ENCODE measurements around the gene XYLT1.

XYLT1 gene

DNA sequence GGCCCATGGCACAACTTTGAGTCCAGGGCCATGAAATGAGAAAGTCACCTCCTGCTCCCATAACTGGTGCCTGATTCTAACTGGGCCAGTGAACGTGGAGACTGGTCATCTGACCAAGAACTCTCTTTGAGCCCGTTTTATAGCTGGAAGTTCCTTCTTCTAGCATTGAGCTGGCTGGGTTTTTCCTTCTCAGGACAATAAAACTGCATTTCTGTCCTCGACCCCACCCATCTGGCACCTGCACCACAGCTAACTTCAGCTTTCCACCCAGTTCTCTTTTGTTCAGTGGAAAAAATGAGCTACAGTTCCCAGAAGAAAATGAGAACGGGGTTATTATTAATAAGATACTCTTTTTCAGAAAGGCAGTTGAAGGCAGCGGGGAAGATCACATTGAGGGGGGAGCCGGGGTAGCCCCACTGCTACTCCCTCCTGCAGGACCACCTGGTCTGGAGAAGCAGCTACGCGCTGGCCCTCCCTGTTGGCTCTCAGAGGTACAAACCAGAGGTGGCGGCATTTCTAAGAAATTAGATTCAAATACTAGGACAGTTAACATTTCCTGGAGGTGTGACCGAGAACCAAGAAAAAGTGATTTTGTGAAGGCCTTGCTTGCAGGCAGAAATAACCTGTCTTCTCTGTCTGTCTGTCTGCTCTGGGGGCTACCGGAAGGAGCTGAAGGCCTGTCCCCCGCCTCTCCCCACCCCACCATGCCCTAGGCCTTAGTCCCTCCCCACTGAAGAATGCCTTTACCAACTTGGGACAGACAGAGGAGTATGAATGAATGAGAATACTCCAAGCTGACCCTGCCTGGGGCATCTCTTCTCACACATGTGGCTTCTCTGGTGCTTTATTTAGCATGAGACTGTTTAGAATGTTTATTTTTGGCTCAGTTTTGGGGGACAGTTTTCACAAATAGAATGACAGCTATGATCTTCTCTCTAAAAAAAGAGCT is 123.9 kb downstream of the XYLT1 start (continued):
- no peak for TF ChIP-seq REPIN1 (tag by site-specific recombination; IDR thresholded peaks at IDR 0.05; ENCODE audit: low read depth)
- TF ChIP-seq, protein P1, sequence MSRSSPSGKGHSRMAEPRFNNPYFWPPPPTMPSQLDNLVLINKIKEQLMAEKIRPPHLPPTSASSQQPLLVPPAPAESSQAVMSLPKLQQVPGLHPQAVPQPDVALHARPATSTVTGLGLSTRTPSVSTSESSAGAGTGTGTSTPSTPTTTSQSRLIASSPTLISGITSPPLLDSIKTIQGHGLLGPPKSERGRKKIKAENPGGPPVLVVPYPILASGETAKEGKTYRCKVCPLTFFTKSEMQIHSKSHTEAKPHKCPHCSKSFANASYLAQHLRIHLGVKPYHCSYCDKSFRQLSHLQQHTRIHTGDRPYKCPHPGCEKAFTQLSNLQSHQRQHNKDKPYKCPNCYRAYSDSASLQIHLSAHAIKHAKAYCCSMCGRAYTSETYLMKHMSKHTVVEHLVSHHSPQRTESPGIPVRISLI (tag by site-specific recombination; IDR thresholded peaks at IDR 0.05) = no peak
- no peak for TF ChIP-seq ZEB2 (tag by site-specific recombination; IDR thresholded peaks at IDR 0.05)
- TF ChIP-seq ZNF747 (tag by site-specific recombination; IDR thresholded peaks at IDR 0.05) = no peak
- no peak for TF ChIP-seq KLF9 (tag by site-specific recombination; IDR thresholded peaks at IDR 0.05; ENCODE audit: low read depth)
- TF ChIP-seq ZIC2 (tag by site-specific recombination; IDR thresholded peaks at IDR 0.05) = no peak
- TF ChIP-seq, protein P2, sequence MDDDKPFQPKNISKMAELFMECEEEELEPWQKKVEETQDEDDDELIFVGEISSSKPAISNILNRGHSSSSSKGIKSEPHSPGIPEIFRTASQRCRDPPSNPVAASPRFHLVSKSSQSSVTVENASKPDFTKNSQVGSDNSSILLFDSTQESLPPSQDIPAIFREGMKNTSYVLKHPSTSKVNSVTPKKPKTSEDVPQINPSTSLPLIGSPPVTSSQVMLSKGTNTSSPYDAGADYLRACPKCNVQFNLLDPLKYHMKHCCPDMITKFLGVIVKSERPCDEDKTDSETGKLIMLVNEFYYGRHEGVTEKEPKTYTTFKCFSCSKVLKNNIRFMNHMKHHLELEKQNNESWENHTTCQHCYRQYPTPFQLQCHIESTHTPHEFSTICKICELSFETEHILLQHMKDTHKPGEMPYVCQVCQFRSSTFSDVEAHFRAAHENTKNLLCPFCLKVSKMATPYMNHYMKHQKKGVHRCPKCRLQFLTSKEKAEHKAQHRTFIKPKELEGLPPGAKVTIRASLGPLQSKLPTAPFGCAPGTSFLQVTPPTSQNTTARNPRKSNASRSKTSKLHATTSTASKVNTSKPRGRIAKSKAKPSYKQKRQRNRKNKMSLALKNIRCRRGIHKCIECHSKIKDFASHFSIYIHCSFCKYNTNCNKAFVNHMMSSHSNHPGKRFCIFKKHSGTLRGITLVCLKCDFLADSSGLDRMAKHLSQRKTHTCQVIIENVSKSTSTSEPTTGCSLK (tag by site-specific recombination; IDR thresholded peaks at IDR 0.05) = no peak
- no peak for TF ChIP-seq ZNF335 (tag by site-specific recombination; conservative IDR thresholded peaks at IDR 0.05)

DNA sequence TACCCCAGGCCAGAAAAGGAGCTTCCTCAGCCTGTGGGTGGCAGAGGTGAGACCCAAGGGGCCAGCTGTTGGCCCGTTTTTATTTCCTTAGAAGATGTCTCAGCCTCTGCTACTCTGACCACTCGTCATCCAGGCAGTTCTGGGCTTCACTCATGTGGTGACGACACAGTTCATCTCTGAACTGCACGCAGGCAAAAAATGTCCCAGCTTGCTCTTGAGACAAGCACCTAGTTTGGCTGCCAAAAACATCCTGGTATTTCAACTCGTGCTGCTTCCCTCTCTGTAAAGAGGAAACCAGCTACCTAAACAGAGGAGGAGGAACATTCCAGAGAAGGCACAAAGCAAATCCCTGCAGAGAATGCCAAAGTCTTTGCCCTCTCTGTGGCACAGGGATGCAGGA is 125.7 kb downstream of the XYLT1 start:
- POLR2A ChIA-PET = no interaction called here
- Histone ChIP-seq H3K36me3 (ENCODE audit: control insufficient read depth in 2 of 2, insufficient read depth in 1 of 2, low read length in 2 of 2) (no peaks in the 10 kb centered on the region), H3K4me3 (ENCODE audit: low read depth, low read length) (no peak overlapping the region), H3K4me1 (ENCODE audit: control insufficient read depth, insufficient read depth, low read length) (no peaks in the 10 kb centered on the region), H3K9me3 (ENCODE audit: control insufficient read depth, insufficient read depth, low read depth, low read length) (no peaks in the 10 kb centered on the region), H3K27ac (ENCODE audit: extremely low read depth, low read depth, low read length) (no peak overlapping the region)
- TF ChIP-seq, protein P2 (tag by site-specific recombination; IDR thresholded peaks at IDR 0.05) = no peak
- no peak for TF ChIP-seq ZNF423 (tag by site-specific recombination; IDR thresholded peaks at IDR 0.05)
- TF ChIP-seq, protein P3, sequence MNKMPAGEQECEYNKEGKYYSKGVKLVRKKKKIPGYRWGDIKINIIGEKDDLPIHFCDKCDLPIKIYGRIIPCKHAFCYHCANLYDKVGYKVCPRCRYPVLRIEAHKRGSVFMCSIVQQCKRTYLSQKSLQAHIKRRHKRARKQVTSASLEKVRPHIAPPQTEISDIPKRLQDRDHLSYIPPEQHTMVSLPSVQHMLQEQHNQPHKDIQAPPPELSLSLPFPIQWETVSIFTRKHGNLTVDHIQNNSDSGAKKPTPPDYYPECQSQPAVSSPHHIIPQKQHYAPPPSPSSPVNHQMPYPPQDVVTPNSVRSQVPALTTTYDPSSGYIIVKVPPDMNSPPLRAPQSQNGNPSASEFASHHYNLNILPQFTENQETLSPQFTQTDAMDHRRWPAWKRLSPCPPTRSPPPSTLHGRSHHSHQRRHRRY (tag by site-specific recombination; IDR thresholded peaks at IDR 0.05) = no peak
- no peak for TF ChIP-seq ZNF660 (tag by site-specific recombination; IDR thresholded peaks at IDR 0.05)
- no peak for TF ChIP-seq ZNF560 (tag by site-specific recombination; IDR thresholded peaks at IDR 0.05; ENCODE audit: borderline replicate concordance)
- TF ChIP-seq ZNF114 (tag by site-specific recombination; IDR thresholded peaks at IDR 0.05) = no peak
- TF ChIP-seq ZFP41 (tag by site-specific recombination; IDR thresholded peaks at IDR 0.05; ENCODE audit: borderline replicate concordance) = no peak
- CTCF ChIA-PET = no interaction called here

DNA sequence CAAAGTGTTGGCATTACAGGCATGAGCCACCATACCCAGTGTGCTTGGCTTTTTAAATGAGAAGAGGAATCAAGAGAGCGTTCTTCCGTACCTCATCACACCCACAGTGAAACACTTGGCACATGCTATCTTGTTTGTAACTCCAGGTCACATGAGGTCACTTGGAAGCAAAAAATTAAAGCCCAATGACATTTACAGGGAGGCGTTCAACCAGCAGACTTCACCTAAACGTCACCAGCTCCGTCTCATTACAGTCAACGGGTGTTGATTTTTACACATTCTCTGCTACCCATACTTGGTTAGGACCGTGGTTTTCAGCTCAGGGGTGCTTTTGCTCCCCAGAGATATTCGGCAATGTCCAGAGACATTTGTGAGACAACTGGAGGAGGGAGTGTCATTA is 127.0 kb downstream of the XYLT1 start:
- no peaks in the 10 kb centered on the region for H3K4me1 ChIP-seq (ENCODE audit: control insufficient read depth, insufficient read depth, low read length)
- TF ChIP-seq ZBTB21 (tag by site-specific recombination; IDR thresholded peaks at IDR 0.05) (no peak), ZSCAN23 (tag by site-specific recombination; IDR thresholded peaks at IDR 0.05) (no peak), ZNF624 (tag by site-specific recombination; IDR thresholded peaks at IDR 0.05) (no peak)
- no peak overlapping the region for H3K4me3 ChIP-seq (ENCODE audit: low read depth, low read length)
- H3K36me3 ChIP-seq (ENCODE audit: control insufficient read depth in 2 of 2, insufficient read depth in 1 of 2, low read length in 2 of 2) = no peaks in the 10 kb centered on the region
- CTCF ChIA-PET = no interaction called here
- no peak overlapping the region for H3K27ac ChIP-seq (ENCODE audit: extremely low read depth, low read depth, low read length)
- H3K9me3 ChIP-seq (ENCODE audit: control insufficient read depth, insufficient read depth, low read depth, low read length) = no peaks in the 10 kb centered on the region
- POLR2A ChIA-PET = no interaction called here

Data from HEK293 (cell line).